Measurements from ENCODE around the gene MEP1B.

Gene MEP1B

GRCh38 chr18:32258148-32258547 is 68.3 kb downstream of the MEP1B start:
- Histone ChIP-seq H2BK15ac (ENCODE audit: low read depth, poor library complexity, severe bottlenecking) (no peak overlapping the region), H3K27me3 (ENCODE audit: control insufficient read depth in 1 of 2, insufficient read depth in 1 of 2, low read length in 2 of 2) (peaks cover 0 to 4% of the 10 kb centered on the region in 2 experiments), H2AFZ (ENCODE audit: low read depth, low read length) (no peak overlapping the region), H3K9ac (ENCODE audit: low read length) (no peak overlapping the region), H3K14ac (ENCODE audit: low read length in 2 of 2) (no peak overlapping the region), H3K4me1 (ENCODE audit: control insufficient read depth, insufficient read depth, low read depth, low read length) (no peaks in the 10 kb centered on the region), H2AK5ac (ENCODE audit: low read length, severe bottlenecking) (no peak overlapping the region), H3K18ac (ENCODE audit: low read depth in 1 of 2, low read length in 2 of 2) (no peak overlapping the region), H3K4me2 (ENCODE audit: low read length, poor library complexity, severe bottlenecking) (no peak overlapping the region), H3K79me1 (replicated peaks; ENCODE audit: low read length, poor library complexity, severe bottlenecking) (no peaks in the 10 kb centered on the region), H2BK120ac (ENCODE audit: low read depth, low read length) (no peak overlapping the region), H2BK12ac (ENCODE audit: low read length in 2 of 2) (no peak overlapping the region), H3K4ac (ENCODE audit: low read depth in 1 of 2, low read length in 2 of 2) (no peak overlapping the region), H4K91ac (ENCODE audit: low read length) (no peak overlapping the region), H2BK5ac (ENCODE audit: low read depth, low read length, poor library complexity, severe bottlenecking) (no peak overlapping the region), H3K9me3 (ENCODE audit: control insufficient read depth, low read length) (no peaks in the 10 kb centered on the region), H3K23ac (ENCODE audit: low read length in 2 of 2) (no peak overlapping the region), H3K36me3 (ENCODE audit: control insufficient read depth in 1 of 2, insufficient read depth in 2 of 2, low read depth in 1 of 2, low read length in 2 of 2) (no peaks in the 10 kb centered on the region), H3K4me3 (ENCODE audit: insufficient read depth in 1 of 2, low read depth in 1 of 2, low read length in 2 of 2) (no peak overlapping the region), H3K27ac (ENCODE audit: low read length, poor library complexity, severe bottlenecking) (no peak overlapping the region), H4K8ac (ENCODE audit: low read length) (no peak overlapping the region)
- WGBS: 100% methylated on average over 1 of the region's 2 CpGs
- no peak for DNase-seq

- H3K23ac ChIP-seq (ENCODE audit: low read length in 2 of 2): no peak overlapping the region
- WGBS: 83% methylated on average over 1 of the region's 5 CpGs
These were observed 68.8 kb downstream of the MEP1B start for GRCh38 chr18:32258558-32259204.

GRCh38 chr18:32259553-32259952 is 69.7 kb downstream of the MEP1B start:
- Histone ChIP-seq H3K27ac (ENCODE audit: low read length, poor library complexity, severe bottlenecking) (no peak overlapping the region), H3K79me1 (replicated peaks; ENCODE audit: low read length, poor library complexity, severe bottlenecking) (no peaks in the 10 kb centered on the region), H2BK15ac (ENCODE audit: low read depth, poor library complexity, severe bottlenecking) (no peak overlapping the region), H3K4ac (ENCODE audit: low read depth in 1 of 2, low read length in 2 of 2) (no peak overlapping the region), H2BK120ac (ENCODE audit: low read depth, low read length) (no peak overlapping the region), H4K8ac (ENCODE audit: low read length) (no peak overlapping the region), H3K18ac (ENCODE audit: low read depth in 1 of 2, low read length in 2 of 2) (no peak overlapping the region), H2AFZ (ENCODE audit: low read depth, low read length) (no peak overlapping the region), H3K23ac (ENCODE audit: low read length in 2 of 2) (no peak overlapping the region), H3K9me3 (ENCODE audit: control insufficient read depth, low read length) (no peaks in the 10 kb centered on the region), H2BK12ac (ENCODE audit: low read length in 2 of 2) (no peak overlapping the region), H3K36me3 (ENCODE audit: control insufficient read depth in 1 of 2, insufficient read depth in 2 of 2, low read depth in 1 of 2, low read length in 2 of 2) (no peaks in the 10 kb centered on the region), H3K27me3 (ENCODE audit: control insufficient read depth in 1 of 2, insufficient read depth in 1 of 2, low read length in 2 of 2) (peaks cover 0 to 4% of the 10 kb centered on the region in 2 experiments), H3K4me2 (ENCODE audit: low read length, poor library complexity, severe bottlenecking) (no peak overlapping the region), H4K91ac (ENCODE audit: low read length) (no peak overlapping the region), H3K4me3 (ENCODE audit: insufficient read depth in 1 of 2, low read depth in 1 of 2, low read length in 2 of 2) (no peak overlapping the region), H2AK5ac (ENCODE audit: low read length, severe bottlenecking) (no peak overlapping the region), H3K14ac (ENCODE audit: low read length in 2 of 2) (no peak overlapping the region), H2BK5ac (ENCODE audit: low read depth, low read length, poor library complexity, severe bottlenecking) (no peak overlapping the region), H3K9ac (ENCODE audit: low read length) (no peak overlapping the region), H3K4me1 (ENCODE audit: control insufficient read depth, insufficient read depth, low read depth, low read length) (no peaks in the 10 kb centered on the region)
- WGBS: 95% methylated on average over 6 of the region's 6 CpGs
- no peak for DNase-seq

More at GRCh38 chr18:32258558-32259204, 68.8 kb downstream of the MEP1B start:
- no peak overlapping the region for H2BK15ac ChIP-seq (ENCODE audit: low read depth, poor library complexity, severe bottlenecking)
- no peak overlapping the region for H2BK12ac ChIP-seq (ENCODE audit: low read length in 2 of 2)
- H3K36me3 ChIP-seq (ENCODE audit: control insufficient read depth in 1 of 2, insufficient read depth in 2 of 2, low read depth in 1 of 2, low read length in 2 of 2): no peaks in the 10 kb centered on the region
- H2BK120ac ChIP-seq (ENCODE audit: low read depth, low read length): no peak overlapping the region
- H3K18ac ChIP-seq (ENCODE audit: low read depth in 1 of 2, low read length in 2 of 2): no peak overlapping the region
- H3K4me2 ChIP-seq (ENCODE audit: low read length, poor library complexity, severe bottlenecking): no peak overlapping the region
- peaks cover 0 to 4% of the 10 kb centered on the region in 2 experiments for H3K27me3 ChIP-seq (ENCODE audit: control insufficient read depth in 1 of 2, insufficient read depth in 1 of 2, low read length in 2 of 2)
- H3K9me3 ChIP-seq (ENCODE audit: control insufficient read depth, low read length): no peaks in the 10 kb centered on the region
- no peak overlapping the region for H3K4ac ChIP-seq (ENCODE audit: low read depth in 1 of 2, low read length in 2 of 2)
- DNase-seq: no peak
- no peak overlapping the region for H2BK5ac ChIP-seq (ENCODE audit: low read depth, low read length, poor library complexity, severe bottlenecking)
- H3K4me1 ChIP-seq (ENCODE audit: control insufficient read depth, insufficient read depth, low read depth, low read length): no peaks in the 10 kb centered on the region
- no peak overlapping the region for H4K91ac ChIP-seq (ENCODE audit: low read length)
- H3K9ac ChIP-seq (ENCODE audit: low read length): no peak overlapping the region
- no peak overlapping the region for H3K4me3 ChIP-seq (ENCODE audit: insufficient read depth in 1 of 2, low read depth in 1 of 2, low read length in 2 of 2)
- H2AK5ac ChIP-seq (ENCODE audit: low read length, severe bottlenecking): no peak overlapping the region
- H4K8ac ChIP-seq (ENCODE audit: low read length): no peak overlapping the region
- H3K79me1 ChIP-seq (replicated peaks; ENCODE audit: low read length, poor library complexity, severe bottlenecking): no peaks in the 10 kb centered on the region
- H3K14ac ChIP-seq (ENCODE audit: low read length in 2 of 2): no peak overlapping the region
- no peak overlapping the region for H2AFZ ChIP-seq (ENCODE audit: low read depth, low read length)
- H3K27ac ChIP-seq (ENCODE audit: low read length, poor library complexity, severe bottlenecking): no peak overlapping the region

GRCh38 chr18:32261003-32261402 is 71.2 kb downstream of the MEP1B start:
- no peak overlapping the region for H4K8ac ChIP-seq (ENCODE audit: low read length)
- H2AK5ac ChIP-seq (ENCODE audit: low read length, severe bottlenecking): no peak overlapping the region
- WGBS: 98% methylated on average over 5 of the region's 5 CpGs
- no peak overlapping the region for H3K23ac ChIP-seq (ENCODE audit: low read length in 2 of 2)
- H3K4ac ChIP-seq (ENCODE audit: low read depth in 1 of 2, low read length in 2 of 2): no peak overlapping the region
- H2BK15ac ChIP-seq (ENCODE audit: low read depth, poor library complexity, severe bottlenecking): no peak overlapping the region
- no peaks in the 10 kb centered on the region for H3K4me1 ChIP-seq (ENCODE audit: control insufficient read depth, insufficient read depth, low read depth, low read length)
- DNase-seq: no peak
- no peak overlapping the region for H3K4me3 ChIP-seq (ENCODE audit: insufficient read depth in 1 of 2, low read depth in 1 of 2, low read length in 2 of 2)
- H2AFZ ChIP-seq (ENCODE audit: low read depth, low read length): no peak overlapping the region
- H3K9ac ChIP-seq (ENCODE audit: low read length): no peak overlapping the region
- H3K9me3 ChIP-seq (ENCODE audit: control insufficient read depth, low read length): no peaks in the 10 kb centered on the region
- no peak overlapping the region for H2BK120ac ChIP-seq (ENCODE audit: low read depth, low read length)
- no peaks in the 10 kb centered on the region for H3K27me3 ChIP-seq (ENCODE audit: control insufficient read depth in 1 of 2, insufficient read depth in 1 of 2, low read length in 2 of 2)
- H3K4me2 ChIP-seq (ENCODE audit: low read length, poor library complexity, severe bottlenecking): no peak overlapping the region
- H3K18ac ChIP-seq (ENCODE audit: low read depth in 1 of 2, low read length in 2 of 2): no peak overlapping the region
- no peak overlapping the region for H2BK5ac ChIP-seq (ENCODE audit: low read depth, low read length, poor library complexity, severe bottlenecking)
- H3K36me3 ChIP-seq (ENCODE audit: control insufficient read depth in 1 of 2, insufficient read depth in 2 of 2, low read depth in 1 of 2, low read length in 2 of 2): no peaks in the 10 kb centered on the region
- no peak overlapping the region for H2BK12ac ChIP-seq (ENCODE audit: low read length in 2 of 2)
- H3K14ac ChIP-seq (ENCODE audit: low read length in 2 of 2): no peak overlapping the region
- no peaks in the 10 kb centered on the region for H3K79me1 ChIP-seq (replicated peaks; ENCODE audit: low read length, poor library complexity, severe bottlenecking)
- no peak overlapping the region for H4K91ac ChIP-seq (ENCODE audit: low read length)
- no peak overlapping the region for H3K27ac ChIP-seq (ENCODE audit: low read length, poor library complexity, severe bottlenecking)
